NCI-H345 (cell line): Measurements from ENCODE around the gene CLBA1.
A peak's percentile ranks its signal among the peaks of the same experiment; 100 is the strongest.
"Not testable (repeated sequence)": the region's sequence is repeated elsewhere in the genome, so short reads cannot be mapped to it uniquely, and the experiment has no call there.

Experiments used
- DNase-seq: peaks from one replicate; lab custom pipeline; 2025; lab: John Stamatoyannopoulos, UW

CLBA1 gene

GRCh38 chr14:104985675-104986486, at the start of gene CLBA1:
Gene CLBA1, plus strand, starts transcription at chr14:104985788. Its CDS starts 644 bp downstream, at chr14:104986432.
- DNase-seq, result peak; percentile 92

- no peak for DNase-seq
Observed at GRCh38 chr14:104935955-104936354, 49.6 kb upstream of the CLBA1 start.

- DNase-seq, result no peak
Observed at GRCh38 chr14:104936361-104937155, 49.0 kb upstream of the CLBA1 start.

- DNase-seq, result no peak
Observed at GRCh38 chr14:104937161-104937560, 48.4 kb upstream of the CLBA1 start.

- DNase-seq, result no peak
Observed at GRCh38 chr14:104937694-104938365, 47.8 kb upstream of the CLBA1 start.

GRCh38 chr14:104938436-104938835, 47.2 kb upstream of the CLBA1 start:
- no peak for DNase-seq

GRCh38 chr14:104938960-104939359, 46.6 kb upstream of the CLBA1 start:
- DNase-seq, result no peak

GRCh38 chr14:104939666-104940410, 45.8 kb upstream of the CLBA1 start:
- no peak for DNase-seq

- DNase-seq, result peak; percentile 3
Observed at GRCh38 chr14:104940526-104941150, 45.0 kb upstream of the CLBA1 start.

- no peak for DNase-seq
Observed at GRCh38 chr14:104941508-104942365, 43.9 kb upstream of the CLBA1 start.

- no peak for DNase-seq
Observed at GRCh38 chr14:104942586-104942985, 43.0 kb upstream of the CLBA1 start.

GRCh38 chr14:104943216-104944015, 42.2 kb upstream of the CLBA1 start:
- DNase-seq, result not testable (repeated sequence)

GRCh38 chr14:104944016-104944308, 41.6 kb upstream of the CLBA1 start:
- not testable (repeated sequence) for DNase-seq

- DNase-seq, result not testable (repeated sequence)
Observed at GRCh38 chr14:104944436-104945205, 41.0 kb upstream of the CLBA1 start.

GRCh38 chr14:104945266-104945665, 40.3 kb upstream of the CLBA1 start:
- not testable (repeated sequence) for DNase-seq

- DNase-seq, result not testable (repeated sequence)
Observed at GRCh38 chr14:104945986-104946965, 39.3 kb upstream of the CLBA1 start.

- DNase-seq, result not testable (repeated sequence)
Observed at GRCh38 chr14:104947201-104947600, 38.4 kb upstream of the CLBA1 start.
